A549 (cell line): ENCODE results near the gene FAM229B.

Experiments used
- BCL3 ChIP-seq: fragments of >200 bp; sonication (Bioruptor Twin); formaldehyde crosslinking; IDR thresholded peaks from 3 replicates; pipeline ENCODE4 v1.6.1; 2016
- GATA3 ChIP-seq: IDR thresholded peaks from 2 replicates; pipeline ENCODE4 v1.6.1; 2012; ENCODE audit warnings: borderline replicate concordance
- POLR2A ChIP-seq: IDR thresholded peaks from 2 replicates; pipeline ENCODE4 v1.6.1; 2012; ENCODE audit warnings: mild to moderate bottlenecking, low read length
- TF ChIP-seq, protein P1 (sequence below): fragments of 150-350 bp; IDR thresholded peaks from 2 replicates; pipeline ENCODE4 v1.6.1; 2014; ENCODE audit warnings: low read depth, mild to moderate bottlenecking, low read length
- TF ChIP-seq, protein P2 (sequence below): fragments of >200 bp; sonication (Bioruptor Twin); formaldehyde crosslinking; IDR thresholded peaks from 3 replicates; pipeline ENCODE4 v1.5.1; 2016

DNA sequence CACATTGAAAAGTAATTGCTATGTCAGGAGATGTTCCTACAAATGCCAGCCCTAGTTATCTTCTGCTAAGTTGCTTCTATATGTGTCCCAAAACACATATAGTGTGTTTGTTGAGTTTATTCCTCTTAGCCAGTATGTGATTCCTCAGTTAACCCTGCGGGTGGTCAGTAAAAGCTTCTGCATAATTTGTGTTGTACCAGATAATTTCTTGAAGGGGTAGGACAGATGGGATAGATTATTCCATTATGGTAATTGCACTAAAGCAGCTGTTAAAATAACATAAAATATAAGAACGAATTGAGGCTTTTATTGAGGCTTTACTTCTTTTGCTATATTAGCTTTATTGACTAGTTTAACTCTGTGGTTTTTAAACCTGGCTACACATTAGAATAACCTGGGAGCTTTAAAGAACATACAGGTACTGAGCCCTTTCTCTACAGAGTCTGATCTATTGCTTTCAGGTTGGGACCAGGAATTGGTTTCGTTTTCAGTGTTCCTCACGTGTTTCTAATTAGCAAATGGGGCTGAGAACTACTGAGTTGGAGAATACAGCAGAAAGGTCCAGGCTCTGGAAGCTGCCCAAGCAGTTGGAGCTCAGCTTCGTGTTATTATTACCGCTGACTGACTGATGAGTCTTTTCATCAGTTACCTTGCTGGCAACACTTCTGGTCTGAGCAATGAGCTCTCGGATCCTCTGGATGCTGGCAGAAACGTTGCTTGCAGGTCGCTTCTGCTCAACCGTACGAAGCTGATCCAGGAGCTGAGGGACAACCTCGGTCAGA lies 56.9 kb downstream of the FAM229B start:
- no peak for TF ChIP-seq BCL3
- TF ChIP-seq, protein P1, sequence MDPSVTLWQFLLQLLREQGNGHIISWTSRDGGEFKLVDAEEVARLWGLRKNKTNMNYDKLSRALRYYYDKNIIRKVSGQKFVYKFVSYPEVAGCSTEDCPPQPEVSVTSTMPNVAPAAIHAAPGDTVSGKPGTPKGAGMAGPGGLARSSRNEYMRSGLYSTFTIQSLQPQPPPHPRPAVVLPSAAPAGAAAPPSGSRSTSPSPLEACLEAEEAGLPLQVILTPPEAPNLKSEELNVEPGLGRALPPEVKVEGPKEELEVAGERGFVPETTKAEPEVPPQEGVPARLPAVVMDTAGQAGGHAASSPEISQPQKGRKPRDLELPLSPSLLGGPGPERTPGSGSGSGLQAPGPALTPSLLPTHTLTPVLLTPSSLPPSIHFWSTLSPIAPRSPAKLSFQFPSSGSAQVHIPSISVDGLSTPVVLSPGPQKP, result no peak
- TF ChIP-seq GATA3, result no peak
- TF ChIP-seq, protein P2, sequence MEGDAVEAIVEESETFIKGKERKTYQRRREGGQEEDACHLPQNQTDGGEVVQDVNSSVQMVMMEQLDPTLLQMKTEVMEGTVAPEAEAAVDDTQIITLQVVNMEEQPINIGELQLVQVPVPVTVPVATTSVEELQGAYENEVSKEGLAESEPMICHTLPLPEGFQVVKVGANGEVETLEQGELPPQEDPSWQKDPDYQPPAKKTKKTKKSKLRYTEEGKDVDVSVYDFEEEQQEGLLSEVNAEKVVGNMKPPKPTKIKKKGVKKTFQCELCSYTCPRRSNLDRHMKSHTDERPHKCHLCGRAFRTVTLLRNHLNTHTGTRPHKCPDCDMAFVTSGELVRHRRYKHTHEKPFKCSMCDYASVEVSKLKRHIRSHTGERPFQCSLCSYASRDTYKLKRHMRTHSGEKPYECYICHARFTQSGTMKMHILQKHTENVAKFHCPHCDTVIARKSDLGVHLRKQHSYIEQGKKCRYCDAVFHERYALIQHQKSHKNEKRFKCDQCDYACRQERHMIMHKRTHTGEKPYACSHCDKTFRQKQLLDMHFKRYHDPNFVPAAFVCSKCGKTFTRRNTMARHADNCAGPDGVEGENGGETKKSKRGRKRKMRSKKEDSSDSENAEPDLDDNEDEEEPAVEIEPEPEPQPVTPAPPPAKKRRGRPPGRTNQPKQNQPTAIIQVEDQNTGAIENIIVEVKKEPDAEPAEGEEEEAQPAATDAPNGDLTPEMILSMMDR, result no peak
- TF ChIP-seq POLR2A, result no peak
